PFSK-1 (cell line): Measurements from ENCODE around the gene PYM1.

ENCODE experiments used
- FOXP2 ChIP-seq: optimal IDR thresholded peaks from 2 replicates; pipeline ENCODE3; 2011; ENCODE audit warnings: borderline replicate concordance, control low read depth, inconsistent platforms; ENCODE audit not compliant: insufficient read depth; ENCODE audit errors: extremely low read length, extremely low read depth
- POLR2AphosphoS5 ChIP-seq: IDR thresholded peaks from 2 replicates; pipeline ENCODE4 v1.6.1; 2012; ENCODE audit warnings: low read depth, mild to moderate bottlenecking, control low read depth, low read length, moderate library complexity
- REST ChIP-seq, 2 experiments: IDR thresholded peaks; 2 replicates each; pipeline versions ENCODE4 v1.6.1 to v1.8.0; 2011 to 2012; ENCODE audit warnings: low read depth in 2 of 2, low read length in 2 of 2, control low read depth in 1 of 2, inconsistent platforms in 1 of 2, mild to moderate bottlenecking in 1 of 2, moderate library complexity in 1 of 2; ENCODE audit not compliant: insufficient read depth in 1 of 2
- SIN3A ChIP-seq: IDR thresholded peaks from 2 replicates; pipeline ENCODE4 v1.6.1; 2012; ENCODE audit warnings: mild to moderate bottlenecking, low read length, moderate library complexity, borderline replicate concordance; ENCODE audit not compliant: insufficient read depth
- TAF1 ChIP-seq: IDR thresholded peaks from 2 replicates; pipeline ENCODE4 v1.6.1; 2012; ENCODE audit warnings: low read length, control low read depth, borderline replicate concordance; ENCODE audit not compliant: insufficient read depth

- TF ChIP-seq TAF1 (no peak), POLR2AphosphoS5 (no peak), REST (IDR thresholded peaks at IDR 0.05; ENCODE audit: insufficient read depth in 1 of 2, low read depth in 2 of 2, low read length in 2 of 2) (no peak), SIN3A (no peak), FOXP2 (no peak)
These were observed 10.3 kb upstream of the PYM1 start for GRCh38 chr12:55937981-55938380.
